Tibial nerve (tissue), 3 donors: ENCODE measurements around the gene SUN2.

Source experiments
- CTCF ChIP-seq, 5 experiments: fragments of 200-600 bp in 3 of 5; fragments of 450-650 bp in 2 of 5; sonication (generic) in 3 of 5; IDR thresholded peaks; one replicate each; pipeline ENCODE4 v1.5.1; 2016 to 2019; ENCODE audit warnings: antibody characterized with exemption in 5 of 5, mild to moderate bottlenecking in 3 of 5, moderate library complexity in 2 of 5
- POLR2A ChIP-seq, 2 donors: fragments of 450-650 bp; IDR thresholded peaks; one replicate each; pipeline ENCODE4 v1.6.1; 2017; ENCODE audit warnings: antibody characterized with exemption in 2 of 2, mild to moderate bottlenecking in 2 of 2, moderate library complexity in 2 of 2

GRCh38 chr22:38789606-38790005 lies 33.8 kb upstream of the SUN2 start:
- TF ChIP-seq CTCF (IDR thresholded peaks at IDR 0.05) (no peak), POLR2A (IDR thresholded peaks at IDR 0.05) (no peak)
